Activated naive CD8-positive, alpha-beta T cell treated with anti-CD3 and anti-CD28 coated beads, Interleukin-2, amount 10 ng/mL, durations not matched to agents 7 days and 5 days (primary cell): ENCODE measurements around the gene SYCP1. TPM values are rescaled to one million over a fixed set of nuclear protein-coding genes. Genes with fewer than 3 reads are reported as not detected.
"Not testable (repeated sequence)": the region's sequence is repeated elsewhere in the genome, so short reads cannot be mapped to it uniquely, and the experiment has no call there.

ENCODE experiments used
- ATAC-seq: fragments of 150-1000 bp; cut with Tn5 transposase; one replicate; pipeline ENCODE4 v1.10.0; 2021; ENCODE audit warnings: low read depth, moderate library complexity
- POLR2A ChIA-PET: fragments of 350-600 bp; sonication (Branson Sonifier 250); formaldehyde crosslinking; loops from one replicate; lab custom pipeline; 2021; ENCODE audit warnings: antibody characterized with exemption; lab: Charles Lee
- DNase-seq: peaks from one replicate; pipeline ENCODE4 v3.0.0; 2021
- H3K27ac Mint-ChIP-seq: one replicate; pipeline ENCODE4 v1.8.0; 2022; ENCODE audit warnings: mild to moderate bottlenecking, mixed read lengths
- H3K27me3 Mint-ChIP-seq: one replicate; pipeline ENCODE4 v1.8.0; 2022; ENCODE audit warnings: mild to moderate bottlenecking, moderate library complexity, mixed read lengths
- H3K36me3 Mint-ChIP-seq: one replicate; pipeline ENCODE4 v1.8.0; 2021; ENCODE audit warnings: mild to moderate bottlenecking, mixed read lengths
- H3K4me1 Mint-ChIP-seq: one replicate; pipeline ENCODE4 v1.8.0; 2021; ENCODE audit warnings: mixed read lengths
- H3K4me3 Mint-ChIP-seq: one replicate; pipeline ENCODE4 v1.8.0; 2022; ENCODE audit warnings: mild to moderate bottlenecking, moderate library complexity, mixed read lengths
- H3K9me3 Mint-ChIP-seq: one replicate; pipeline ENCODE4 v1.8.0; 2021; ENCODE audit warnings: mixed read lengths
- total RNA-seq, 2 experiments: library from RNA; stranded (reverse); gene quantifications; one replicate each; pipeline ENCODE4 v1.2.3, GENCODE V29; 2021

Gene SYCP1
- total RNA-seq, 2 experiments from 2014 or later = not detected

DNA sequence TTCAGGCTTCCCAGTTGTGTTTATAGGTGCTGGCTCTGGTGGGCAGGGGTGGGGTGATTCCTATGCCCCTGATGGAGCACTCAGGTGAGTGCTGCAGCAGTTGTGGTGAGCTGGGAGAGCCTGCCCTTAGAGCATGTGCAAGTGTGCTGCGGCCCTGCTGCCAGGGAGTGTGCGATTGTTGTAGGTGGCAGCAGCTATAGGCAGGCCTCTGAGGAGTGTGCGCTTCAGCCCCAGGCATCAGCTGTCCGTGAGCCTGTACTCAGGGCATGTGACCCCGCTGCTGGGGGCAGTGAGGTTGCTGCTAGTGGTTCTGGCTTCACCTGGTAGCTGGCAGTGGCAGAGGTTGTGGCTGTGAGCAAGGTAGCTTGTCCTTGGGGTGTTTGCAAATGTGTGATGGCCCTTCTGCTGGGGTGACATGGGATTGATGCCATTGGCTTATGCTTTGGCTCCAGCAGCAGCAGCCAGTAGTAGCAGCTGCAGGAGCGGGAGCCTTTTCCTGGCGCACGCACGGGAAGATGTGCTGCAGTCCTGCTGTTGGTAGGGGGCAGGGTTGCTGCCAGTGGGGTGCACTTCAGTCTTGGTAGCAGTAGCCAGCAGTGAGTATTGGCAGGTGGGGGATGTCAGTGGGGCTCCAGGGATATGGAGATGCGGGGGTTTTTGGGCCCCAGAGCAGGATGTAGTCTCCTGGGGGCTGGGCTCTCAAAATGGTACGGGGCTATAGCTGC, 37.7 kb downstream of the SYCP1 start:
- no peaks in the 10 kb centered on the region for H3K36me3 Mint-ChIP-seq
- no peak overlapping the region for H3K4me3 Mint-ChIP-seq
- H3K27ac Mint-ChIP-seq = no peak overlapping the region
- no peaks in the 10 kb centered on the region for H3K9me3 Mint-ChIP-seq
- POLR2A ChIA-PET = no interaction called here
- DNase-seq (no peak), ATAC-seq (no peak)
- no peaks in the 10 kb centered on the region for H3K4me1 Mint-ChIP-seq
- peaks cover 26% of the 10 kb centered on the region for H3K27me3 Mint-ChIP-seq

DNA sequence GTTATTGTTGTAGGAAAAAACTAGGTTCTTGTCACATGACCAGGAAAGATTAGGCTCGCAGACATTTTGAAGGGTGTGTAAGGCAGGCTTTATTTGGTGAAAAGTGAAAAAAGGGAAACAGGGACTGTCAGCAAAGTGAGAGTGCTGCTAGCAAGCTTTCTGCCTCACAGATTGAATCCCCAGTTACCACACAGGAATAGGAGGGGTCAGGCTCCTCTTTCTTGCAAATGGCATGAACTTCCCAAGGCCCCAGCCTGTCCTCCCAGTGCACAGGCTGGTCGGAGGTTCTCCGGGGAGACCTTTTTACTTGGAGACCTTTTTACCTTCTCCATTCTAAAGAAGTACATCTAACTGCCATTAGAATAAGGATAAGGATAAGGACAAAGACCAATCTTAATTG, 42.1 kb downstream of the SYCP1 start:
- H3K4me1 Mint-ChIP-seq = no peaks in the 10 kb centered on the region

DNA sequence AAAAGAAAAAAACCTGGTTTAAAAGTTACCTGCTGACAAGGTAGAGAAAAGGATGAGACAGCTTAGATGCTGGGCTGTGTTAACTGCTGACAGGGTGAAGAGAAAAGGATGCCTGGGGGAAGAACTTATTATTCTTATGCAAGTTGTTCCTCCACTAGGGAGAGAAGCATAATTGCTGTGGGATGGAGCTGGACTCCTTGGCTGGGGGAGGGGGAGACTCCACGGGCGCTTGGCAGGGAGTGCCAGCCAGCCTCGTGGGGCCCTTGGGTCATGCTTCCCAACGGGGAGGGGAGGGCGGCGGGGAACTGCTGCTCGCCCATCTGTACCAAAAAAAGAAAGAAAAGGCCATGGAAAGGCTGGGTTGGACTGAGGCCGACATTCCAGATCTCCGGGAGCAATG, 47.2 kb downstream of the SYCP1 start:
- H3K9me3 Mint-ChIP-seq = no peaks in the 10 kb centered on the region
- H3K27me3 Mint-ChIP-seq = peaks cover 9% of the 10 kb centered on the region
- POLR2A ChIA-PET = no interaction called here
- ATAC-seq (no peak), DNase-seq (no peak)
- H3K4me1 Mint-ChIP-seq = no peaks in the 10 kb centered on the region
- H3K36me3 Mint-ChIP-seq = no peaks in the 10 kb centered on the region
- no peak overlapping the region for H3K4me3 Mint-ChIP-seq
- no peak overlapping the region for H3K27ac Mint-ChIP-seq

More for the DNA sequence above, 42.1 kb downstream of the SYCP1 start:
- ATAC-seq = no peak
- no peaks in the 10 kb centered on the region for H3K9me3 Mint-ChIP-seq
- POLR2A ChIA-PET = no interaction called here
- H3K27ac Mint-ChIP-seq = no peak overlapping the region
- peaks cover 20% of the 10 kb centered on the region for H3K27me3 Mint-ChIP-seq
- no peak for DNase-seq
- no peaks in the 10 kb centered on the region for H3K36me3 Mint-ChIP-seq
- H3K4me3 Mint-ChIP-seq = no peak overlapping the region

DNA sequence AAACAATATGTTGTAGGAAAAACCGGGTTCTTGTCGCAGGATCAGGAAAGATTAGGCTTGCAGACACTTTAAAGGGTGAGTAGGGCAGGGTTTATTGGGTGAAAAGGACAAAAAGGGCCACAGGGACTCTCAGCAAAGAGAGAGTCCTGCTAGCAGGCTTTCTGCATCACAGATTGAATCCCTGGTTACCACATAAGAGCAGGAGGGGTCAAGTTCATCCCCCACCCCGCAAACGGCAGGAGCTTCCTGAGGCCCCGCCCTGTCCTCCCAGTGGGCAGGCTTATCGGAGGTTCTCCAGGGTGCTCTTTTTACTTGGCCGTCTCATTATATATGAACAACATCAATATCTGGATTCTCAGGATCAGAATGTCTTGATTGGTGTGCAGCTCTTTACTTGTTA, 47.7 kb downstream of the SYCP1 start:
- no peak overlapping the region for H3K27ac Mint-ChIP-seq
- DNase-seq (no peak), ATAC-seq (no peak)
- peaks cover 10% of the 10 kb centered on the region for H3K27me3 Mint-ChIP-seq
- POLR2A ChIA-PET = no interaction called here
- no peak overlapping the region for H3K4me3 Mint-ChIP-seq
- no peaks in the 10 kb centered on the region for H3K36me3 Mint-ChIP-seq
- H3K4me1 Mint-ChIP-seq = no peaks in the 10 kb centered on the region
- no peaks in the 10 kb centered on the region for H3K9me3 Mint-ChIP-seq

- Mint-ChIP-seq H3K9me3 (no peaks in the 10 kb centered on the region), H3K4me1 (no peaks in the 10 kb centered on the region), H3K27me3 (peaks cover 15% of the 10 kb centered on the region), H3K27ac (no peak overlapping the region), H3K4me3 (no peak overlapping the region), H3K36me3 (no peaks in the 10 kb centered on the region)
- POLR2A ChIA-PET = no interaction called here
- ATAC-seq (no peak), DNase-seq (no peak)
These were observed 48.8 kb downstream of the SYCP1 start for GRCh38 chr1:114903480-114903879.

DNA sequence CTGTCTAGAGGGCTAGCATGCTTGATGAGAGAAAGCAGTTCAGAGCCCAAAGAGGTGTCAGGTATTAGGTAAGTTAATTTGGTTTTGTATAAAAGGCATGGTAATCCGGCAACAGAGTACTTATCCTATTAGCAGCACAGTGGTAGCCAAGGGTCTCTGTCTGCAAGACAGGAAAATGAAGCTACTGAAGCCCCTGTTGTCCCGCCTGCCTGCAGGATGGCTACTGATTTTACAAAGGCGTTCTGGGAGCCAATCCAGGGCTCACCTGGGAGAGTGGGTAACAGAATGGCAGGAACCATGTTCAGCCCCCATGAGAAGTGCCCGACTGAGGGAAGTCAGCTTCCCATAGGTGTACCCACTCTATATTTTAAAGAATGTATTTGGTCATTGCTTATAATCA, 61.1 kb downstream of the SYCP1 start:
- H3K27me3 Mint-ChIP-seq = peaks cover 33% of the 10 kb centered on the region
- ATAC-seq, H3K27ac Mint-ChIP-seq, DNase-seq, H3K9me3 Mint-ChIP-seq, POLR2A ChIA-PET, H3K4me3 Mint-ChIP-seq, H3K36me3 Mint-ChIP-seq, H3K4me1 Mint-ChIP-seq: not testable (repeated sequence)

GRCh38 chr1:114926607-114927006, 71.9 kb downstream of the SYCP1 start:
- H3K27me3 Mint-ChIP-seq = peaks cover 17% of the 10 kb centered on the region
- H3K4me3 Mint-ChIP-seq = no peak overlapping the region
- POLR2A ChIA-PET = no interaction called here
- ATAC-seq (no peak), DNase-seq (no peak)
- no peak overlapping the region for H3K27ac Mint-ChIP-seq
- peaks cover 2% of the 10 kb centered on the region for H3K4me1 Mint-ChIP-seq
- H3K9me3 Mint-ChIP-seq = peaks cover 3% of the 10 kb centered on the region
- peaks cover 2% of the 10 kb centered on the region for H3K36me3 Mint-ChIP-seq

- no peak overlapping the region for H3K4me3 Mint-ChIP-seq
- POLR2A ChIA-PET = no interaction called here
- no peak for ATAC-seq
These were observed 72.7 kb downstream of the SYCP1 start for GRCh38 chr1:114927401-114927800.

GRCh38 chr1:114956570-114956969, 101.9 kb downstream of the SYCP1 start:
- H3K4me3 Mint-ChIP-seq = no peak overlapping the region
- peaks cover 18% of the 10 kb centered on the region for H3K27me3 Mint-ChIP-seq
- no peak for ATAC-seq
- H3K4me1 Mint-ChIP-seq = no peaks in the 10 kb centered on the region
- H3K36me3 Mint-ChIP-seq = no peaks in the 10 kb centered on the region
- peaks cover 2% of the 10 kb centered on the region for H3K9me3 Mint-ChIP-seq
- POLR2A ChIA-PET = no interaction called here
- DNase-seq = no peak
- no peak overlapping the region for H3K27ac Mint-ChIP-seq

More at GRCh38 chr1:114927401-114927800, 72.7 kb downstream of the SYCP1 start:
- Mint-ChIP-seq H3K9me3 (peaks cover 3% of the 10 kb centered on the region), H3K36me3 (peaks cover 2% of the 10 kb centered on the region), H3K27me3 (peaks cover 14% of the 10 kb centered on the region), H3K27ac (no peak overlapping the region), H3K4me1 (peaks cover 2% of the 10 kb centered on the region)
- DNase-seq = no peak

DNA sequence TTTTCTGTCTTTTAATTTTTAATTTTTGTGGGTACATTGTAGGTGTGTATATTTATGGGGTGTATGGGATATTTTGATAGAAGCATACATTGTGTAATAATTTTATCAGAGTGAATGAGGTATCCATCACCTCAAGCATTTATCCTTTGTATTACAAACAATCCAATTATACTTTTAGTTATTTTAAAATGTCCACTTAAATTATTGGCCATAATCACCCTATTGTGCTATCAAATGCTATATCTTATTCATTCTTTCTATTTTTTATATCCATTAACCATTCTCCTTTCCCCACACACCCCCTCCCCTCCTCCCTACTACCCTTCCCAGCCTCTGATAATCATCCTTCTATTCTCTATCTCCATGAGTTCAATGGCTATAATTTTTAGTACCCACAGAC, 104.8 kb downstream of the SYCP1 start:
- no peak overlapping the region for H3K27ac Mint-ChIP-seq

DNA sequence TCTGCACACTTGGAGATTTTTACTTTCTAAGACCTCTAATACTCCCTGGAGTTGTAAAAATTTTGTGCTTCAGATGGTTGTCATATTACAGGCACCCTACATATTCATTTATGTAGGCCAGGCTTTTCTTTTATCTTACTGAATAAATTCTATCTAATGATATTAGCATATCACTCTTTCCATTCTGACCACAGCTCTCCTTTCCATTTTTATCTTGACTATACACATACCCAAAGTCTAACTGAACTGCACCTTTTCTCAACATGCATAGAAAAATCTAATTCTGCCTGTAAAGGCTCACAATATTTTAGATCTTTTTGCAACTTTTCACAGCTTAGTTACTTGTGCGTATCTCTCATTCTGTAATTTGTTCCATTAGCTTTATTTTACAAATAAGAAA, 122.2 kb downstream of the SYCP1 start:
- Mint-ChIP-seq H3K4me1 (no peaks in the 10 kb centered on the region), H3K27me3 (peaks cover 9% of the 10 kb centered on the region), H3K4me3 (no peak overlapping the region), H3K27ac (no peak overlapping the region), H3K36me3 (no peaks in the 10 kb centered on the region), H3K9me3 (peaks cover 4% of the 10 kb centered on the region)
- POLR2A ChIA-PET = no interaction called here
- DNase-seq (no peak), ATAC-seq (no peak)

More for the DNA sequence above, 104.8 kb downstream of the SYCP1 start:
- DNase-seq (no peak), ATAC-seq (no peak)
- peaks cover 23% of the 10 kb centered on the region for H3K27me3 Mint-ChIP-seq
- H3K4me1 Mint-ChIP-seq = no peaks in the 10 kb centered on the region
- POLR2A ChIA-PET = no interaction called here
- no peaks in the 10 kb centered on the region for H3K9me3 Mint-ChIP-seq
- no peaks in the 10 kb centered on the region for H3K36me3 Mint-ChIP-seq
- H3K4me3 Mint-ChIP-seq = no peak overlapping the region

DNA sequence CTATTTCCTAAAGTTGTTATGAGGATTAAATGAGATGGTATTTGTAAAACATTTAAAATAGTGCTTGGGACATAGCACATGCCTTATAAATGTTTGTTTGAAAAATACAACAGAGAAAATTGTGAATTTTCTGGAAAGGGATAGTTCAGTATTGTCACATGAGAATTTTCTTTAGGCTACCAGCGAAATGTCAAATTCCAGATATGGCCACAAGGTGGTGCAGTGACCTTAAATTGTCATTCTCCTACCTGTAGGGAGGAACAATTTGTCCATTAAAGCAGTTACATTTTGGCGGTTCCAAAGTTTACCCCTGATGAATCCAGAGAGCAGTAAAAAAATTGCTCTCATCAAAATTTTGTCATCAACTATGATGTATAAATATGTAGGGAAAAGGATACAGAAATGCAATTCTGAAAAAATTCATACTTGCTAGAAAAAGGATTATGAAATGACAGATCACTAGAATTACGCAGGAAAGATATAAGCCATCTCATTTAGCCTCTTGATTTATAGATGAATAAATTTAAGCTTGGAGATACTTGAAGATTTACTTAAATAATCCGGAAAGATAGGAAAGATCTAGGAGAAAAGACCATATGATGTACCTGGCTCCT, 124.7 kb downstream of the SYCP1 start:
- Mint-ChIP-seq H3K27me3 (peaks cover 7% of the 10 kb centered on the region), H3K4me1 (no peaks in the 10 kb centered on the region), H3K36me3 (no peaks in the 10 kb centered on the region), H3K4me3 (no peak overlapping the region), H3K9me3 (peaks cover 13% of the 10 kb centered on the region), H3K27ac (no peak overlapping the region)
- POLR2A ChIA-PET = no interaction called here
- peak; percentile 30 for DNase-seq
- ATAC-seq = no peak

- ATAC-seq (no peak), DNase-seq (no peak)
- Mint-ChIP-seq H3K4me3 (no peak overlapping the region), H3K4me1 (no peaks in the 10 kb centered on the region), H3K36me3 (no peaks in the 10 kb centered on the region), H3K27me3 (peaks cover 9% of the 10 kb centered on the region), H3K27ac (no peak overlapping the region), H3K9me3 (peaks cover 13% of the 10 kb centered on the region)
- POLR2A ChIA-PET = no interaction called here
These were observed 127.6 kb downstream of the SYCP1 start for GRCh38 chr1:114982251-114982650.

DNA sequence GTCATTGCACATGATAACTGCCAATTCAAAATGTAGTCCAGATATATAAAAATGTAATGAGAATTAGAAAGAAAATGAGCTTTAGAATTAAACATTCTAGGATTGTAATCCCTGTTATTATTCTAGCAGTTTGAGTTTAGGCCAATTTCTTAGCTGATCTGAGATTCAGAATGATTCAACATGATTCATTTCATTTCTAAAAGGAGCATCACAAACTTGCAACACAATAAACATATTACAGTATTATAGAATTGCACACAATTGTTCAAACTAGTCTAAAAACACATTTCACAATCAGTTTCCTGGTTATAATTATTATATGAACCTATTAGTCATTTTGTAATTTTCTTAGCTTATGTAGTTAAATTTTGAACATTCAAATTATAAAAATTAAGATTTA, 131.6 kb downstream of the SYCP1 start:
- ATAC-seq (no peak), DNase-seq (no peak)
- Mint-ChIP-seq H3K27ac (no peak overlapping the region), H3K27me3 (peaks cover 5% of the 10 kb centered on the region), H3K36me3 (no peaks in the 10 kb centered on the region), H3K4me1 (no peaks in the 10 kb centered on the region), H3K4me3 (no peak overlapping the region), H3K9me3 (peaks cover 22% of the 10 kb centered on the region)
- POLR2A ChIA-PET = no interaction called here
